Left ventricle myocardium inferior (tissue), 1 donor: ENCODE results near the gene ALOX12B. TPM values are rescaled to one million over a fixed set of nuclear protein-coding genes. Genes with fewer than 3 reads are reported as not detected.

Experiments used
- DNase-seq: peaks from one replicate; pipeline ENCODE4 v3.0.0-alpha.2; 2020
- H3K27ac ChIP-seq: fragments of 200-600 bp; replicated peaks from 2 replicates; pipeline ENCODE4 v1.8.0; 2021
- H3K27me3 ChIP-seq: fragments of 200-600 bp; 2 replicates; pipeline ENCODE4 v1.8.0; 2021; ENCODE audit warnings: low read depth
- H3K36me3 ChIP-seq: fragments of 200-600 bp; 2 replicates; pipeline ENCODE4 v1.8.0; 2021
- H3K4me1 ChIP-seq: fragments of 200-600 bp; 2 replicates; pipeline ENCODE4 v1.8.0; 2021
- H3K4me3 ChIP-seq: fragments of 200-600 bp; 2 replicates; pipeline ENCODE4 v1.8.0; 2021; ENCODE audit warnings: mild to moderate bottlenecking, moderate library complexity
- H3K9me3 ChIP-seq: fragments of 200-600 bp; replicated peaks from 2 replicates; pipeline ENCODE4 v1.8.0; 2021
- intact Hi-C: fragments of 100-400 bp; cut with micrococcal nuclease; formaldehyde crosslinking; loops from one replicate; pipeline ENCODE4 v1.11.0; 2022
- long read RNA-seq: library from polyadenylated mRNA; unstranded; transcript quantifications from one replicate; pipeline ENCODE4 v2.0.0, GENCODE V29; 2021
- total RNA-seq: library from RNA; stranded (reverse); fragmentation: NEBNext Ultra II Directional; extraction: Animal tissue kit (Norgen Biotek cat#: 25700); gene quantifications from one replicate; pipeline ENCODE4 v1.2.1, GENCODE V29; 2021
- TF ChIP-seq, protein P1 (sequence below): fragments of 200-600 bp; IDR thresholded peaks from 2 replicates; pipeline ENCODE4 v1.8.0; 2021; ENCODE audit warnings: antibody characterized with exemption, mild to moderate bottlenecking, borderline replicate concordance
- donor health status: DM: no; HTN: yes; CAD: no; lungs with severe emphysema.

Gene ALOX12B
- not detected for total RNA-seq
- long read RNA-seq = 0 reads

DNA sequence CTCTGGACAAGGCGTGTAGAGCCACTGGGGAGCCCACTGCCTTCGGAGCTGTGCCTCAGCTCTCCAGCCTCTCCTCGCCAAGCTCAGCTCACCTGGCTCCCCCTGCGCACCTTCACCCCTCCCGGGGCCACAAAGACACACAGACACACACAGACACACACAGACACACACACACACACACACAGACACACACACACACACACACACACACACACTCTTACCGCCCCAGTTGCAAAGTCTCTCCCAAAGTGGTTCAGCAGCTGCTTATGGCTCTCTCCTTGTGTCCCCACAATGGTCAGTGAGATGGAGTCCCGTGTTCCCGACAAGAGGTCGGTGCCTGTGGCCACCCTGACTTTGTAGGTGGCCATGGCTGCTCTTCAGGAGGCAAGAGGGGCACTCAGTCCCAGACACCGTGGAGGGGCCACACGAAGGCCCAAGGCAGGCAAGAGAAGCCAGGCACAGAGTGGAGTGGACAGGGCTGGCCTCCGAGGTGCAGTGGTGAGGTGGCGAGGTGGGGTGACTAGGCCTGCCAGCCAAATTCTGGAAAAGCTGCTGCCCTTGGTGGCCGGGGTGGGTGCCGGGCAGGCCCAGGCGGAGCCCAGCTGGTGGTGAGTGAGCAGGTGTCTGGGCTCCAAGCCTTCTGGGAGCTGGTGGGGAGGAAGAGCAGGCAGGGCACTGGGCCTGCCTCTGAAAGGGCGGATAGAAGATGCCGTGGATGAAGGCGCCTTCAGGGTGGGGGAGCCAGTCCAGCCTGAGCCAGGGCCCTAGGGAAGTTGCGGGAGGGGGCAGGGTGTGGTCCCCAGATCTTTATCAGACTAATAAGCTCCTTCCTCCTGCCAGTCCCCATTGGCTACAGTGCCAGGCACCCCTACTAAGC is at the start of gene ALOX12B:
Gene ALOX12B (minus strand): TSS at position 642 of the 877 bp plus-strand sequence. CDS start 274 bp downstream, at position 368.
- no peak within 1 kb of the TSS for H3K4me3 ChIP-seq
- H3K36me3 ChIP-seq = no peaks in the 10 kb centered on the region
- no peak within 1 kb of the TSS for H3K27ac ChIP-seq
- H3K4me1 ChIP-seq = no peaks in the 10 kb centered on the region
- intact Hi-C loops = no loop called here
- H3K9me3 ChIP-seq = no peaks in the 10 kb centered on the region
- DNase-seq = no peak
- peaks cover 98% of the 10 kb centered on the region for H3K27me3 ChIP-seq
- TF ChIP-seq, protein P1, sequence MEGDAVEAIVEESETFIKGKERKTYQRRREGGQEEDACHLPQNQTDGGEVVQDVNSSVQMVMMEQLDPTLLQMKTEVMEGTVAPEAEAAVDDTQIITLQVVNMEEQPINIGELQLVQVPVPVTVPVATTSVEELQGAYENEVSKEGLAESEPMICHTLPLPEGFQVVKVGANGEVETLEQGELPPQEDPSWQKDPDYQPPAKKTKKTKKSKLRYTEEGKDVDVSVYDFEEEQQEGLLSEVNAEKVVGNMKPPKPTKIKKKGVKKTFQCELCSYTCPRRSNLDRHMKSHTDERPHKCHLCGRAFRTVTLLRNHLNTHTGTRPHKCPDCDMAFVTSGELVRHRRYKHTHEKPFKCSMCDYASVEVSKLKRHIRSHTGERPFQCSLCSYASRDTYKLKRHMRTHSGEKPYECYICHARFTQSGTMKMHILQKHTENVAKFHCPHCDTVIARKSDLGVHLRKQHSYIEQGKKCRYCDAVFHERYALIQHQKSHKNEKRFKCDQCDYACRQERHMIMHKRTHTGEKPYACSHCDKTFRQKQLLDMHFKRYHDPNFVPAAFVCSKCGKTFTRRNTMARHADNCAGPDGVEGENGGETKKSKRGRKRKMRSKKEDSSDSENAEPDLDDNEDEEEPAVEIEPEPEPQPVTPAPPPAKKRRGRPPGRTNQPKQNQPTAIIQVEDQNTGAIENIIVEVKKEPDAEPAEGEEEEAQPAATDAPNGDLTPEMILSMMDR = no peak

DNA sequence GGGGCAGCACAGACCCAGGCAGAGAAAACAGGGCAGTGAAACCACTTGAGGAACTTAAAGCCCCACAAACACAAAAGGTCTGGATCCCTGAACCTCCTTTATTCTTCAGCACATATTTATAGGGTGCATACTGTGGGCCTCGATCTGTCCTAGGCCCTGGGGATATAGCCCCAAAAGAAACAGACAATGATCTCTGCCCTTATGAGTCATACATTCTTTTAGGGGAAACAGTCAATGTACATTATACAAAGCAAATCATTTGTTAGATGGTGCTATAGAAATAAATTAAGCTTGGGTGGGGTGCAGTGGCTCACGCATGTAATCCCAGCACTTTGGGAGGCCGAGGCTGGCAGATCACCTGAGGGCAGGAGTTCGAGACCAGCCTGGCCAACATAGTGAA is 46.4 kb upstream of the ALOX12B start:
- intact Hi-C loops = no loop called here
- DNase-seq = no peak
- Histone ChIP-seq H3K36me3 (no peaks in the 10 kb centered on the region), H3K4me3 (no peak overlapping the region), H3K27ac (no peak overlapping the region), H3K4me1 (peaks cover 11% of the 10 kb centered on the region), H3K9me3 (no peaks in the 10 kb centered on the region), H3K27me3 (peaks cover 13% of the 10 kb centered on the region)
- TF ChIP-seq, protein P1 = no peak

DNA sequence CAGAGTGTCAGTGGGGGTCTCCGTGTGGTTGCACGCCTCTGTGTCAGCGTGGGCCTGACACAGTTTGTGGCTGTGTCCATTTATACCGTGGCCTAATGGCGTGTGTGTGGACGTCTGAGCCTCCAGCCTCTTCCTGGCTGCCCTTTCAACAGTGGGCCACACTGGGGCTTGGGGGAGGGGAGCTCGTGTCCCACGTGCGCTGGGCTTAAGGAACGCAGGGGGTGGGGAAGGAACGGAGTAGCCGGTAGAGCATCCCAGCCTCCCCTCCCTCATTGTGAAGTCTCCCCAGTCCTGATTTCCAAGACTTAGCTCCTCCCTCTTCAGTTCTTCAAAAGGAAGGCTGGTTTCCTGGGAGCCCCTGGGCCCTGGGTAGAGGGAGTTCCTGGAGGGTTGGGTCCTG is 45.9 kb upstream of the ALOX12B start:
- no peaks in the 10 kb centered on the region for H3K36me3 ChIP-seq
- intact Hi-C loops = no loop called here
- DNase-seq = no peak
- H3K27ac ChIP-seq = no peak overlapping the region
- H3K4me3 ChIP-seq = no peak overlapping the region
- H3K4me1 ChIP-seq = peaks cover 9% of the 10 kb centered on the region
- TF ChIP-seq, protein P1 = no peak
- no peaks in the 10 kb centered on the region for H3K9me3 ChIP-seq
- peaks cover 19% of the 10 kb centered on the region for H3K27me3 ChIP-seq

DNA sequence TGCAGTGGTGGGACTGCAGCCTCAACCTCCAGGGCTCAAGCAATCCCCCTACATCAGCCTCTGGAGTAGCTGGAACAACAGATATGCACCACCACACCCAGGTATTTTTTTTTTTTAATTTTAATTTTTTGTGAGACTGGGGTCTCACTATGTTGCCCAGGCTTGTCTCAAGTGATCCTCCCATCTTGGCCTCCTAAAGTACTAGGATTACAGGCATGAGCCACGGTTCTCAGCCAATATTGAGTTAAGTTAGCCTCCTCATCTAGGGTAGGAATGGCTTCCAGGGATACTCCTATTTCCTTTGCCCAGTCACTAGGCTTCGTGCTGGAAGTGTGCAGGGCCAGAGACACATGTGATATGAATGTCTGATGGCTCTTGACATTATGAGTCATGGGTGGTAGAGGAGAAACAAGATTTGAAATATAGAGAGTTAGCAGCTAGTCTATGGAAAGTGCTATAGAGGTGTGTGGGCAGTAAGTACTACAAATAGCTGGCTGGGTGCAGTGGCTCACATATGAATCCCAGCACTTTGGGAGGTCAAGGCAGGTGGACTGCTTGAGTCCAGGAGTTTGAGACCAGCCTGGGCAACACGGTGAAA is 44.4 kb upstream of the ALOX12B start:
- intact Hi-C loops = no loop called here
- Histone ChIP-seq H3K27ac (no peak overlapping the region), H3K27me3 (peaks cover 21% of the 10 kb centered on the region), H3K4me1 (peaks cover 8% of the 10 kb centered on the region), H3K9me3 (no peaks in the 10 kb centered on the region), H3K36me3 (no peaks in the 10 kb centered on the region), H3K4me3 (no peak overlapping the region)
- TF ChIP-seq, protein P1 = no peak
- no peak for DNase-seq

DNA sequence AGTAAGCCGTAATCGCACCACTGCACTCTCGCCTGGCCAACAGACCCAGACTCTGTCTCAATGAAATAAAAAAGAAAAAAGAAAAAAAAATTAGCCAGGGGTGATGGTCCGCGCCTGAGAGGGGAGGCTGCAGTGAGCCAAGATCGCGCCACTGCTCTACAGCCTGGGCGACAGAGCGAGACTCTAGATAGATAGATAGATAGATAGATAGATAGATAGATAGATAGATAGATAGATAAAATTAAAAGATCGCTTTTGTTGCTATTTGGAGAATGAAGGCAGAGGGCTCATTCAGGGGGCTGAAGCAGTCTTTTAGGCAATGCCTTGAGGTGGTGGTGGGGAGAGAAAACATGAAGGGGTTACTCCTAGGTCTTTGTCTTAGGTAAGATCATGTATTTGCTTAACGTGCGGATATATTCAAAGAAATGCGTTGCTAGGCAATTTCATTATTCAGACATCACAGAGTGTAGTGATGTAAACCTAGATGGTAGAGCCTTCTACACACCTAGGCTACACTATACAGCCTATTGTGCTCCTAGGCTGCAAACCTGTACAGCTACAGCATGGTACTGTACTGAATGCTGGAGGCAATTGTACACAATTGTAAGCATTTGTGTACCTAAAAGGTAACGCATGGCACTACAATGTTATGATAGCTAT is 40.7 kb upstream of the ALOX12B start:
- Histone ChIP-seq H3K4me1 (peaks cover 43% of the 10 kb centered on the region), H3K4me3 (no peak overlapping the region), H3K27ac (no peak overlapping the region), H3K36me3 (no peaks in the 10 kb centered on the region), H3K9me3 (no peaks in the 10 kb centered on the region), H3K27me3 (peaks cover 35% of the 10 kb centered on the region)
- TF ChIP-seq, protein P1 = no peak
- DNase-seq = no peak
- intact Hi-C loops = loop anchor here (10.0 kb wide), 1 partner anchor 57 kb away; no protein-coding TSS in a partner anchor
